Ectodermal cell (in vitro differentiated cells): ENCODE results near the gene SDK1.
"Not testable (repeated sequence)": the region's sequence is repeated elsewhere in the genome, so short reads cannot be mapped to it uniquely, and the experiment has no call there.

Source experiments
- H3K27ac ChIP-seq: 2 replicates; pipeline ENCODE4 v1.7.0; 2013; ENCODE audit warnings: mild to moderate bottlenecking, low read depth, low read length; ENCODE audit not compliant: insufficient read depth, poor library complexity, severe bottlenecking
- H3K27me3 ChIP-seq: 2 replicates; pipeline ENCODE4 v1.7.0; 2013; ENCODE audit warnings: mild to moderate bottlenecking, low read length; ENCODE audit not compliant: insufficient read depth, control insufficient read depth, poor library complexity, severe bottlenecking
- H3K36me3 ChIP-seq: one replicate; pipeline ENCODE4 v1.7.0; 2013; ENCODE audit warnings: low read length; ENCODE audit not compliant: control insufficient read depth, insufficient read depth
- H3K4me1 ChIP-seq: one replicate; pipeline ENCODE4 v1.7.0; 2013; ENCODE audit warnings: low read length; ENCODE audit not compliant: control insufficient read depth, insufficient read depth
- H3K4me3 ChIP-seq: 2 replicates; pipeline ENCODE4 v1.7.0; 2013; ENCODE audit warnings: low read depth, low read length, control low read depth; ENCODE audit not compliant: insufficient read depth
- H3K9me3 ChIP-seq: 2 replicates; pipeline ENCODE4 v1.7.0; 2013; ENCODE audit warnings: mild to moderate bottlenecking, low read length, moderate library complexity; ENCODE audit not compliant: control insufficient read depth
- WGBS, 2 experiments: methylation state at CpG; one replicate each; pipeline ENCODE4 v1.1.7; 2013; ENCODE audit warnings: missing lambda C conversion rate in 2 of 2; 5-methylcytosine and 5-hydroxymethylcytosine counted together

Gene SDK1

DNA sequence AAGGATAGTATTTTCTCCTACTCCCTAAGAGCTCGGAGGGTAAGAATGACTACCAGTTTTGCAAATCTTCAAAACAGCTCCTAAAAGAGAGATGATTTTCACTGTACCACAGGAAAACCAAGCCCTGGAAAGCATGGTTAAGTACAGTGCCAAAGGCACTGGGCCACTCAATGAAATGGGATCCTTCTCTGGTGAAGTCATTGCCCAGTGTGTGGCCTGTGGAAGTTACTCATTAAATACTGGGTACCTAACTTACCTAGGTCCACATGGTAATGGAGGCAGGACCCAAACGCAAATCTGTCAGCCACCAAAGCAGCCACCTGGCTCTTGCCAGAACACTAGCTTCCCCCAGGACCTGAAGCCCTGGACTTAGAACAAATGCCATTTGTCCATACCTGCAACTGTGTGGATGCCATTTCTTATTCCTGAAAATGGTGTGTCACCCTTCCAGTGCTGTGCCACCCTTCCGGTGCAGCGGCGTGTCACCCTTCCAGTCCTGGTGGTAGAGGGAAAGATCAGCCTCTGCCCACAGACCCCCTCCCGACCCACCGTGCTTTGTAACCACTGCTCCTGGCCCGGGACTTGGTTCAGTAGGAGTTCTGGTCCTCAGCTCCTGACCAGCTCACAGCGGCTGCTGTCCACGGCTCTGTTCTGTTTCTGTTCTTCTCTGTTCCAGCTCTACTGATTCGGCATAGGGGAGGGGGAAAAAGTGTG lies 659.2 kb downstream of the SDK1 start:
- 93 to 94% methylated on average over 11 of the region's 11 CpGs for WGBS, 2 experiments
- Histone ChIP-seq H3K9me3 (no peaks in the 10 kb centered on the region), H3K4me3 (no peak overlapping the region), H3K27ac (no peak overlapping the region), H3K27me3 (no peaks in the 10 kb centered on the region), H3K36me3 (no peaks in the 10 kb centered on the region), H3K4me1 (no peaks in the 10 kb centered on the region)

DNA sequence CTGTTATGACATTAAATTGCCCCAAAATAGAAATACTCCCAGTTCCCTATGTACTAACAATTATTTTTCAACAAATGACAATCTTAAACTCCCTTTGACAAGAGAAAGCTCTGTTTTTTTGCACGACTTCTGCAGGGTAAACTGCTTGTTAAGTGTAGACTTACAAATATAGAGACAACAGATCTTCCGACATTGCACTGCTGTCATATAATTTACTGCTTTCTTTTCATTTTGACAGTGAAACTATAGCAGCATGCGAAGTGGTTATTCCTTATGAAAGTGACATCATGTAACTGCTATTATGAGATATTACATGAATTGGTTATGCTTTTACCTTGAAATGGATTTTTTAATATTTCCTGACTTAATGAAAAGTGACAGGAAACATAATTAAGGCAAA lies 659.9 kb downstream of the SDK1 start:
- Histone ChIP-seq H3K36me3 (no peaks in the 10 kb centered on the region), H3K9me3 (no peaks in the 10 kb centered on the region), H3K27me3 (no peaks in the 10 kb centered on the region), H3K4me3 (no peak overlapping the region), H3K4me1 (no peaks in the 10 kb centered on the region), H3K27ac (no peak overlapping the region)
- WGBS, 2 experiments = 93 to 100% methylated on average over 2 to 3 of the region's 3 CpGs

- Histone ChIP-seq H3K4me1 (no peaks in the 10 kb centered on the region), H3K27ac (no peak overlapping the region), H3K9me3 (no peaks in the 10 kb centered on the region), H3K4me3 (no peak overlapping the region), H3K27me3 (no peaks in the 10 kb centered on the region), H3K36me3 (no peaks in the 10 kb centered on the region)
- WGBS, 2 experiments = 95 to 96% methylated on average over 14 of the region's 14 CpGs
Measured at GRCh38 chr7:3961857-3962503, 660.9 kb downstream of the SDK1 start.

- not testable (repeated sequence) for H3K27me3 ChIP-seq, H3K9me3 ChIP-seq, H3K4me1 ChIP-seq, H3K4me3 ChIP-seq, H3K27ac ChIP-seq, H3K36me3 ChIP-seq
- WGBS, 2 experiments = 95% methylated on average over 11 of the region's 11 CpGs
Measured at GRCh38 chr7:3963768-3964167, 662.7 kb downstream of the SDK1 start.

GRCh38 chr7:3964980-3965606 lies 664.0 kb downstream of the SDK1 start:
- no peak overlapping the region for H3K27ac ChIP-seq
- no peaks in the 10 kb centered on the region for H3K27me3 ChIP-seq
- H3K4me1 ChIP-seq = no peaks in the 10 kb centered on the region
- no peaks in the 10 kb centered on the region for H3K36me3 ChIP-seq
- H3K4me3 ChIP-seq = no peak overlapping the region
- H3K9me3 ChIP-seq = no peaks in the 10 kb centered on the region
- 96 to 97% methylated on average over 8 of the region's 8 CpGs for WGBS, 2 experiments

DNA sequence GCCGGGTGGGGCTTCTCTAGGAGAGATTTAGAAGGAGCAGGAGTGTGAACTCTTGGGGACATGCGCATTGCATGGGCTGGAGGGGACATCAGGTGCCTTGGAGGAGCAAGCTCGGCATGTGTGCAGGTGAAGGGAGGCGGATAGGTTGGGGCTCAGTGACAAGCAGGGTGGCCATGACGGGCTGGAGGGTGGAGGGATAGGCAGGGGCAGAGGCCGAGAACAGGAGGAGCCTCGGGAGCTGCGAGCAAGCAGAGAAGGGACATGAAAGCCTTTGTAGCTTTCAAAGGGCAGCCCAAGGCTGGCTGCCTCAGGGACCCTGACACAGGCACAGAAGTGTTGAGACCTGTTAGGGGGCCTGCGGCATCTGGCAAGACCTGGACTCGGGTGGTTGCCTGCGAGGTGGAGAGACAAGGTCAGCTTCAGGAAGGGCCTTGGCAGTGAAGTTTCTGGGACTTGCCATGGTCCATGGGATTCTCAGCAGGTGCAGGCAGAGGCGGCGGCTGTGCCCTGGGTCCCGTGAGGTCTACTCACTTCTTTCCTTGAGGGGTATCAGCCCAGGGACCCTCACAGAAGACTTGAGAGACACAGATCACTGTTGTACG lies 664.8 kb downstream of the SDK1 start:
- Histone ChIP-seq H3K4me3 (no peak overlapping the region), H3K9me3 (no peaks in the 10 kb centered on the region), H3K27me3 (no peaks in the 10 kb centered on the region), H3K36me3 (no peaks in the 10 kb centered on the region), H3K4me1 (no peaks in the 10 kb centered on the region), H3K27ac (no peak overlapping the region)
- WGBS, 2 experiments = 87 to 89% methylated on average over 15 of the region's 15 CpGs

- Histone ChIP-seq H3K9me3 (no peaks in the 10 kb centered on the region), H3K4me1 (no peaks in the 10 kb centered on the region), H3K4me3 (no peak overlapping the region), H3K27ac (no peak overlapping the region), H3K36me3 (no peaks in the 10 kb centered on the region), H3K27me3 (no peaks in the 10 kb centered on the region)
- 85 to 92% methylated on average over 3 to 4 of the region's 4 CpGs for WGBS, 2 experiments
Measured at GRCh38 chr7:3968234-3968633, 667.2 kb downstream of the SDK1 start.

DNA sequence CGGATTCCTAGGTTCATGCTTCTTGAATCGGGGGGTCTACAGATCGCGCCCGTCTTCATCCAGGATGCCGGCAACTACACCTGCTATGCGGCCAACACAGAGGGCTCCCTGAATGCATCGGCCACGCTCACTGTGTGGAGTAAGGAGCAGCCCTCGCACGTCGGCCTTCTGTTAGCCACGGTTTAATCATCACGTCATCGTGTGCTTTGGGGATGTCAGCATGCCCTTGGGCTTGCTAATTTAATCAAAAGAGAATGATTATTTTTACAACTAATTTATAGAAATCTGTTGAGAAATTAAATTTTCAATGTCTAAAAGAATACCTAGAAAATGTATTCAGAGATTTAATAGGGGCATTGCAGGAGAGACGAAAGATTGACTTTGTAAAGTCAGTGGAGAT lies 668.2 kb downstream of the SDK1 start:
- Histone ChIP-seq H3K36me3 (no peaks in the 10 kb centered on the region), H3K9me3 (no peaks in the 10 kb centered on the region), H3K4me1 (no peaks in the 10 kb centered on the region), H3K4me3 (no peak overlapping the region), H3K27ac (no peak overlapping the region), H3K27me3 (no peaks in the 10 kb centered on the region)
- WGBS, 2 experiments = 92 to 94% methylated on average over 15 of the region's 16 CpGs

DNA sequence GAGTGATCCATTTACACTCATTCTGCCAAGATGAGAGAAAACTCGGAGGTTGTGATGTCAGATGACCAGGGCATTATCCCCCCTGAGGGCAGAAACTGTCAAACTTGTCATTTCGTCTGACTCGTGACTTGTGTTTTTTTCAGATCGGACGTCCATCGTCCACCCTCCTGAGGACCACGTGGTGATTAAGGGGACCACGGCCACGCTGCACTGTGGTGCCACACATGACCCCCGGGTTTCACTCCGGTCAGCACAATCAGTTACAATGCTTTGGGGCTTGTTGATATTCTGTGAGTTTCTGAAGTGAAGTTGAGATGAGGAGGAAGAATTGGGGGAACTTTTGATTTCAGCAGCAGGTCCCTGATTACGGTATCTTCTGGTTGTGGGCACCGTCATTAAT lies 670.3 kb downstream of the SDK1 start:
- H3K4me3 ChIP-seq = no peak overlapping the region
- H3K4me1 ChIP-seq = no peaks in the 10 kb centered on the region
- no peaks in the 10 kb centered on the region for H3K9me3 ChIP-seq
- no peaks in the 10 kb centered on the region for H3K36me3 ChIP-seq
- WGBS, 2 experiments = 94 to 96% methylated on average over 13 of the region's 13 CpGs
- no peak overlapping the region for H3K27ac ChIP-seq
- no peaks in the 10 kb centered on the region for H3K27me3 ChIP-seq

GRCh38 chr7:3973264-3973663 lies 672.2 kb downstream of the SDK1 start:
- Histone ChIP-seq H3K4me3 (no peak overlapping the region), H3K27me3 (no peaks in the 10 kb centered on the region), H3K27ac (no peak overlapping the region), H3K36me3 (no peaks in the 10 kb centered on the region), H3K4me1 (no peaks in the 10 kb centered on the region), H3K9me3 (no peaks in the 10 kb centered on the region)
- 84 to 88% methylated on average over 3 of the region's 3 CpGs for WGBS, 2 experiments
